Stimulated activated CD4-positive, alpha-beta T cell treated with anti-CD3 and anti-CD28 coated beads, Interleukin-1b, Interleukin-23, amount 100 ng/mL, for 48 hours (primary cell): ENCODE results near the gene PRSS48.
"Not testable (repeated sequence)": the region's sequence is repeated elsewhere in the genome, so short reads cannot be mapped to it uniquely, and the experiment has no call there.

ENCODE experiments used
- DNase-seq: peaks from one replicate; pipeline ENCODE4 v3.0.0-alpha.2; 2020

PRSS48 gene

GRCh38 chr4:151319490-151319889 is 42.5 kb downstream of the PRSS48 start:
- no peak for DNase-seq

- no peak for DNase-seq
These were observed 44.6 kb downstream of the PRSS48 start for GRCh38 chr4:151321586-151321985.

- not testable (repeated sequence) for DNase-seq
These were observed 45.2 kb downstream of the PRSS48 start for GRCh38 chr4:151322161-151322560.

- no peak for DNase-seq
These were observed 45.6 kb downstream of the PRSS48 start for GRCh38 chr4:151322570-151322969.

- no peak for DNase-seq
These were observed 46.7 kb downstream of the PRSS48 start for GRCh38 chr4:151323667-151324066.

GRCh38 chr4:151324124-151324751 is 47.3 kb downstream of the PRSS48 start:
- no peak for DNase-seq

GRCh38 chr4:151324752-151325110 is 47.8 kb downstream of the PRSS48 start:
- DNase-seq: peak; percentile 11

- no peak for DNase-seq
These were observed 48.4 kb downstream of the PRSS48 start, which contains the start of gene SH3D19 for GRCh38 chr4:151325111-151325948. SH3D19 (minus strand) TSS chr4:151325605; CDS start chr4:151325352, 253 bp downstream.

- no peak for DNase-seq
These were observed 48.9 kb downstream of the PRSS48 start for GRCh38 chr4:151325949-151326246.

GRCh38 chr4:151329217-151330007 is 52.5 kb downstream of the PRSS48 start:
- DNase-seq: no peak

- DNase-seq: no peak
These were observed 54.5 kb downstream of the PRSS48 start for GRCh38 chr4:151331276-151332042.

GRCh38 chr4:151339467-151339866 is 62.5 kb downstream of the PRSS48 start:
- no peak for DNase-seq

GRCh38 chr4:151340751-151341385 is 63.9 kb downstream of the PRSS48 start:
- no peak for DNase-seq
